Stimulated activated naive CD8-positive, alpha-beta T cell treated with anti-CD3 and anti-CD28 coated beads, Interleukin-15, Interleukin-2, amounts not matched to agents 100 U/mL and 50 U/mL, for 24 hours (primary cell): ENCODE measurements around the gene NDUFB10.

Experiments used
- ATAC-seq: fragments of 150-1000 bp; cut with Tn5 transposase; one replicate; pipeline ENCODE4 v1.10.0; 2021
- DNase-seq: peaks from one replicate; pipeline ENCODE4 v3.0.0; 2021

Gene NDUFB10

GRCh38 chr16:1984347-1985225 lies 25.2 kb downstream of the NDUFB10 start:
- ATAC-seq (peak; percentile 4), DNase-seq (no peak)

- no peak for ATAC-seq
These were observed 26.3 kb downstream of the NDUFB10 start for GRCh38 chr16:1985466-1986150.

GRCh38 chr16:1987198-1987597 lies 27.9 kb downstream of the NDUFB10 start:
- ATAC-seq (no peak), DNase-seq (no peak)

More at GRCh38 chr16:1985466-1986150, 26.3 kb downstream of the NDUFB10 start:
- DNase-seq, result no peak

- DNase-seq (no peak), ATAC-seq (no peak)
These were observed 30.1 kb downstream of the NDUFB10 start, which contains the start of gene SYNGR3 for GRCh38 chr16:1989209-1990100. Gene SYNGR3 (plus strand): TSS chr16:1989970. CDS start chr16:1990103, 133 bp downstream.

GRCh38 chr16:1990101-1990350 lies 30.7 kb downstream of the NDUFB10 start:
- DNase-seq, result no peak
- ATAC-seq, result no peak

GRCh38 chr16:1990351-1991134 lies 31.2 kb downstream of the NDUFB10 start:
- DNase-seq (peak; percentile 67), ATAC-seq (peak; percentile 4)

GRCh38 chr16:1991135-1991551 lies 31.8 kb downstream of the NDUFB10 start:
- peak; percentile 38 for ATAC-seq

GRCh38 chr16:1991588-1991947 lies 32.2 kb downstream of the NDUFB10 start:
- ATAC-seq (no peak), DNase-seq (no peak)

More at GRCh38 chr16:1991135-1991551, 31.8 kb downstream of the NDUFB10 start:
- peak; percentile 69 for DNase-seq

GRCh38 chr16:1991948-1992703 lies 32.8 kb downstream of the NDUFB10 start:
- peak; percentile 65 for ATAC-seq
- DNase-seq, result peak; percentile 98

GRCh38 chr16:1992704-1993317 lies 33.5 kb downstream of the NDUFB10 start:
- ATAC-seq (no peak), DNase-seq (no peak)

GRCh38 chr16:1993731-1994131 lies 34.4 kb downstream of the NDUFB10 start:
- ATAC-seq, result no peak
- no peak for DNase-seq

GRCh38 chr16:1997494-1998359 lies 38.4 kb downstream of the NDUFB10 start:
- ATAC-seq (no peak), DNase-seq (no peak)

GRCh38 chr16:1998360-1998835 lies 39.1 kb downstream of the NDUFB10 start:
- ATAC-seq (no peak), DNase-seq (no peak)

GRCh38 chr16:1998852-1999801 lies 39.8 kb downstream of the NDUFB10 start:
- no peak for ATAC-seq

GRCh38 chr16:1999866-2000514 lies 40.7 kb downstream of the NDUFB10 start:
- no peak for DNase-seq
- no peak for ATAC-seq

More at GRCh38 chr16:1998852-1999801, 39.8 kb downstream of the NDUFB10 start:
- DNase-seq, result no peak

- DNase-seq (no peak), ATAC-seq (no peak)
These were observed 41.7 kb downstream of the NDUFB10 start for GRCh38 chr16:2001035-2001434.
